ENCODE data around the gene RBM43. TPM values are rescaled to one million over a fixed set of nuclear protein-coding genes. Genes with fewer than 3 reads are reported as not detected.
"Not testable (repeated sequence)": the region's sequence is repeated elsewhere in the genome, so short reads cannot be mapped to it uniquely, and the experiment has no call there.

RBM43 gene
- total and polyA plus RNA-seq, 11 donors, result 0.81 to 5.9 (median 1.7) TPM

GRCh38 chr2:151238527-151239487 lies 22.9 kb downstream of the RBM43 start:
- no peaks in the 10 kb centered on the region for H3K27me3 ChIP-seq
- TF ChIP-seq CTCF (IDR thresholded peaks at IDR 0.05), result peak; percentile 79 to 93 (median 87)
- no peak for TF ChIP-seq POLR2A (IDR thresholded peaks at IDR 0.05)
- no peaks in the 10 kb centered on the region for H3K9me3 ChIP-seq
- H3K4me1 ChIP-seq, result peaks cover 0 to 5% (median 0%) of the 10 kb centered on the region in 12 donors
- H3K4me3 ChIP-seq, result no peak overlapping the region
- intact Hi-C loops (cut with DNase I), result loop anchor here (1.0 to 5.0 kb wide), 5 partner anchors 752 to 1642 kb away; partner anchors contain the start of gene RND3 (in 1 of the 10)
- no peak overlapping the region for H3K27ac ChIP-seq
- 13 to 17% (median 14%) methylated on average over 6 of the region's 6 CpGs for WGBS, 4 donors
- H3K36me3 ChIP-seq, result no peaks in the 10 kb centered on the region
- DNase-seq (peak in 4 of 5 donors; percentile 23 to 51 (median 38)), ATAC-seq (peak in 3 of 4 donors; percentile 70 to 90 (median 70))

GRCh38 chr2:151237422-151238025 lies 24.1 kb downstream of the RBM43 start:
- ATAC-seq, result peak in 1 of 4 donors; percentile 28
- peaks cover 0 to 4% (median 0%) of the 10 kb centered on the region in 12 donors for H3K9me3 ChIP-seq
- WGBS, 4 donors, result 41 to 70% (median 52%) methylated on average over 4 of the region's 4 CpGs
- no peak overlapping the region for H3K4me3 ChIP-seq
- H3K27ac ChIP-seq, result no peak overlapping the region
- DNase-seq, result no peak
- TF ChIP-seq POLR2A (IDR thresholded peaks at IDR 0.05) (no peak), CTCF (IDR thresholded peaks at IDR 0.05) (no peak)
- no peaks in the 10 kb centered on the region for H3K36me3 ChIP-seq
- intact Hi-C loops (cut with DNase I), result loop anchor here (1.0 to 5.0 kb wide), 5 partner anchors 750 to 1641 kb away; partner anchors contain the start of gene RND3 (in 1 of the 10)
- no peaks in the 10 kb centered on the region for H3K27me3 ChIP-seq
- H3K4me1 ChIP-seq, result peaks cover 0 to 5% (median 0%) of the 10 kb centered on the region in 12 donors

GRCh38 chr2:151233760-151234159 lies 27.9 kb downstream of the RBM43 start:
- DNase-seq; H3K9me3 ChIP-seq; H3K36me3 ChIP-seq; intact Hi-C loops (cut with DNase I); H3K4me3 ChIP-seq; ATAC-seq; H3K27me3 ChIP-seq; H3K4me1 ChIP-seq; H3K27ac ChIP-seq: not testable (repeated sequence)
- WGBS, 4 donors, result 88 to 95% (median 94%) methylated on average over 3 of the region's 3 CpGs

- 93 to 100% (median 95%) methylated on average over 2 of the region's 2 CpGs for WGBS, 4 donors
- H3K27ac ChIP-seq; intact Hi-C loops (cut with DNase I); H3K4me1 ChIP-seq; DNase-seq; ATAC-seq; H3K9me3 ChIP-seq; H3K36me3 ChIP-seq; H3K27me3 ChIP-seq; H3K4me3 ChIP-seq: not testable (repeated sequence)
Measured at GRCh38 chr2:151233288-151233687, 28.4 kb downstream of the RBM43 start.

GRCh38 chr2:151230627-151231140 lies 31.0 kb downstream of the RBM43 start:
- WGBS, 4 donors, result 82 to 91% (median 87%) methylated on average over 2 of the region's 2 CpGs

More at GRCh38 chr2:151230627-151231140, 31.0 kb downstream of the RBM43 start:
- DNase-seq (no peak), ATAC-seq (no peak)
- H3K36me3 ChIP-seq, result no peaks in the 10 kb centered on the region
- no peak overlapping the region for H3K27ac ChIP-seq
- no peak overlapping the region for H3K4me3 ChIP-seq
- H3K4me1 ChIP-seq, result no peaks in the 10 kb centered on the region
- peaks cover 0 to 5% (median 0%) of the 10 kb centered on the region in 12 donors for H3K9me3 ChIP-seq
- intact Hi-C loops (cut with DNase I), result no loop called here
- TF ChIP-seq POLR2A (IDR thresholded peaks at IDR 0.05) (no peak), CTCF (IDR thresholded peaks at IDR 0.05) (no peak)
- H3K27me3 ChIP-seq, result peaks cover 0 to under 1% (median 0%) of the 10 kb centered on the region in 9 donors

Data from heart left ventricle (tissue), 16 donors.